Type B pancreatic cell (in vitro differentiated cells): Measurements from ENCODE around the gene CD3G. TPM values are rescaled to one million over a fixed set of nuclear protein-coding genes. Genes with fewer than 3 reads are reported as not detected.
A peak's percentile ranks its signal among the peaks of the same experiment; 100 is the strongest.

Experiments used
- DNase-seq: peaks from one replicate; pipeline ENCODE4 v3.0.0; 2021; ENCODE audit warnings: mixed read lengths; ENCODE audit not compliant: unreplicated experiment; ENCODE audit errors: extremely low spot score
- H3K27ac Mint-ChIP-seq: 2 replicates; pipeline ENCODE4 v1.8.0; 2021; ENCODE audit warnings: mild to moderate bottlenecking, mixed read lengths
- H3K27me3 Mint-ChIP-seq: 2 replicates; pipeline ENCODE4 v1.8.0; 2021; ENCODE audit warnings: mixed read lengths
- H3K36me3 Mint-ChIP-seq: 2 replicates; pipeline ENCODE4 v1.8.0; 2021; ENCODE audit warnings: mixed read lengths
- H3K4me1 Mint-ChIP-seq: one replicate; pipeline ENCODE4 v1.8.0; 2021; ENCODE audit warnings: mixed read lengths; ENCODE audit not compliant: unreplicated experiment
- H3K4me3 Mint-ChIP-seq: 2 replicates; pipeline ENCODE4 v1.8.0; 2021; ENCODE audit warnings: mild to moderate bottlenecking, mixed read lengths
- H3K9me3 Mint-ChIP-seq: 2 replicates; pipeline ENCODE4 v1.8.0; 2021; ENCODE audit warnings: mixed read lengths
- total RNA-seq: library from RNA; stranded (reverse); gene quantifications from 2 replicates; pipeline ENCODE4 v1.2.1, GENCODE V29; 2021; ENCODE audit warnings: low replicate concordance
- TF ChIP-seq, protein P1 (sequence below): fragments of 200-600 bp; sonication (generic); conservative IDR thresholded peaks from 2 replicates; pipeline ENCODE4 v1.5.0; 2021; ENCODE audit warnings: antibody characterized with exemption, mild to moderate bottlenecking

The CD3G gene
- total RNA-seq, 1 donor from 2014 or later: not detected

DNA sequence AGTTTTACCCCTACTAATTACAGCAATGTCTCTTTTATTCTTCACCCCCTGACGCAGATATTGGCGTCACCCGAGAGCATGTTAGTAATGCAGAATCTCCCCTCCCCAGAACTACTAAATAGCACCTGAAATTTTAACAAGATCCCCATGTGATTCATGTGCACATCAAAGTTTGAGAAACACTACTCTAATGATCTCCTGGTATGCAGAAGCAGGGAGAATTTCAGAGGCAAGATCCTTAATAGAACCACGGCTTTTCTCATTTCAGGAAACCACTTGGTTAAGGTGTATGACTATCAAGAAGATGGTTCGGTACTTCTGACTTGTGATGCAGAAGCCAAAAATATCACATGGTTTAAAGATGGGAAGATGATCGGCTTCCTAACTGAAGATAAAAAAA lies 5.3 kb downstream of the CD3G start:
- Mint-ChIP-seq H3K4me1 (no peaks in the 10 kb centered on the region), H3K4me3 (no peak overlapping the region), H3K9me3 (no peaks in the 10 kb centered on the region), H3K36me3 (no peaks in the 10 kb centered on the region), H3K27me3 (peaks cover 54% of the 10 kb centered on the region), H3K27ac (no peak overlapping the region)
- no peak for DNase-seq
- TF ChIP-seq, protein P1, sequence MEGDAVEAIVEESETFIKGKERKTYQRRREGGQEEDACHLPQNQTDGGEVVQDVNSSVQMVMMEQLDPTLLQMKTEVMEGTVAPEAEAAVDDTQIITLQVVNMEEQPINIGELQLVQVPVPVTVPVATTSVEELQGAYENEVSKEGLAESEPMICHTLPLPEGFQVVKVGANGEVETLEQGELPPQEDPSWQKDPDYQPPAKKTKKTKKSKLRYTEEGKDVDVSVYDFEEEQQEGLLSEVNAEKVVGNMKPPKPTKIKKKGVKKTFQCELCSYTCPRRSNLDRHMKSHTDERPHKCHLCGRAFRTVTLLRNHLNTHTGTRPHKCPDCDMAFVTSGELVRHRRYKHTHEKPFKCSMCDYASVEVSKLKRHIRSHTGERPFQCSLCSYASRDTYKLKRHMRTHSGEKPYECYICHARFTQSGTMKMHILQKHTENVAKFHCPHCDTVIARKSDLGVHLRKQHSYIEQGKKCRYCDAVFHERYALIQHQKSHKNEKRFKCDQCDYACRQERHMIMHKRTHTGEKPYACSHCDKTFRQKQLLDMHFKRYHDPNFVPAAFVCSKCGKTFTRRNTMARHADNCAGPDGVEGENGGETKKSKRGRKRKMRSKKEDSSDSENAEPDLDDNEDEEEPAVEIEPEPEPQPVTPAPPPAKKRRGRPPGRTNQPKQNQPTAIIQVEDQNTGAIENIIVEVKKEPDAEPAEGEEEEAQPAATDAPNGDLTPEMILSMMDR: no peak

DNA sequence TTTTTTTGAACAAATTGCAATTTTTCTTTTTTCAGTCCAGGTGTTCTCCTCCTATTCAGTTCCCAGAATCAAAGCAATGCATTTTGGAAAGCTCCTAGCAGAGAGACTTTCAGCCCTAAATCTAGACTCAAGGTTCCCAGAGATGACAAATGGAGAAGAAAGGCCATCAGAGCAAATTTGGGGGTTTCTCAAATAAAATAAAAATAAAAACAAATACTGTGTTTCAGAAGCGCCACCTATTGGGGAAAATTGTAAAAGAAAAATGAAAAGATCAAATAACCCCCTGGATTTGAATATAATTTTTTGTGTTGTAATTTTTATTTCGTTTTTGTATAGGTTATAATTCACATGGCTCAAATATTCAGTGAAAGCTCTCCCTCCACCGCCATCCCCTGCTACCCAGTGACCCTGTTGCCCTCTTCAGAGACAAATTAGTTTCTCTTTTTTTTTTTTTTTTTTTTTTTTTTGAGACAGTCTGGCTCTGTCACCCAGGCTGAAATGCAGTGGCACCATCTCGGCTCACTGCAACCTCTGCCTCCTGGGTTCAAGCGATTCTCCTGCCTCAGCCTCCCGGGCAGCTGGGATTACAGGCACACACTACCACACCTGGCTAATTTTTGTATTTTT lies 9.1 kb downstream of the CD3G start:
- Mint-ChIP-seq H3K36me3 (no peaks in the 10 kb centered on the region), H3K9me3 (no peaks in the 10 kb centered on the region), H3K4me3 (no peak overlapping the region), H3K27ac (no peak overlapping the region), H3K27me3 (peaks cover 33% of the 10 kb centered on the region), H3K4me1 (no peaks in the 10 kb centered on the region)
- TF ChIP-seq, protein P1: peak; percentile 80
- no peak for DNase-seq

DNA sequence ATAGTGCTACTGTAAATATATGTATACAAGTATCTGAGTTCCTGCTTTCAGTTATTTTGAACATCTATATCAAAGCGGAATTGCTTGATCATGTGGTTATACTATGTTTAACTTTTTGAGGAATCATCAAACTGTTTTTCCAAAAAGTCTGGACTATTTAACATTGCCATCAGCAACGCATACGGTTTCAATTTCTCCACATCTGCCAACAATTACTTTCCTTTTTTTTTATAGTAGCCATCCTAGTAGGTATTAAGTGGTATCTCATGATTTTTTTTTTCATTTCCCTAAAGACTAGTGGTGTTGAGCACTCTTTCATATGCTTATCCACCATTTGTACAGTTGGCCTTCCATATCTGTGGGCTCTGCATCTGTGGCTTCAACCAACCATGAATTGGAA lies 13.9 kb downstream of the CD3G start:
- TF ChIP-seq, protein P1: no peak
- Mint-ChIP-seq H3K36me3 (no peaks in the 10 kb centered on the region), H3K27me3 (peaks cover 3% of the 10 kb centered on the region), H3K4me1 (peaks cover 15% of the 10 kb centered on the region), H3K9me3 (no peaks in the 10 kb centered on the region), H3K4me3 (peak overlapping the region; percentile 1), H3K27ac (no peak overlapping the region)
- DNase-seq: no peak

DNA sequence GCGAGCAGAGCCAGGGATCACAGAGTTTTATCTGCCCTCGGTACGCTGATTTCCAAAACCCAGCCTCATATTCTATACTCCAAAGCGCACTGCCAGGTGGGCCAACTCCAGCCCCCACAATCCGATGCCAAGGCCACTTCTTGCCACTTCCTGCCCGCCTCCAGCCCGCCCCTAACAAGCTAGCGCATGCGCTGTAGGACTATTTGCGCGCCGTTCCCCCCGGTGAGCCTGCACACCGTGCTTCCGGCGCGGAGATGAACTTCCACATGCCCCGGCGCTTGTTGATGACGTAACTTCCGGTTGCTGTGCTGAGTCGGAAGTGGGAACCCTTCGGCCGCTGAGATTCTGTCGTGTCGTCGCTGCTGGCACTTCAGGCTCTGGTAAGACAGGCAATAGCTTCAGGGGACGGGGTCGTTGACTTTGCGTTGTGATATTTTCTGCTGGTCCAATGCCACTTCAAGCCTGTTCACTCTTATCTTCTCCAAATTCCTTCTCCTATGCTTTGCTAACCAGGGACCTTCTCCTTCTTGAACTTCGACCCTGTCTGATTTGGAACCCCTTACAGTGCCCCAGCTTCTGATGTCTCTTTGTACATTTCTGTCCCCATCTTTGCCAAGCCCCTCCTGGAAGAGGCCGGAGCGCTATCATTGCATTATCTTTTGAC lies 15.3 kb downstream of the CD3G start, which contains the start of gene UBE4A:
UBE4A (plus strand) TSS at position 306 of the 664 bp plus-strand sequence. CDS start 5,481 bp downstream, outside the sequence.
- peak within 1 kb of the TSS; percentile 96 for H3K27ac Mint-ChIP-seq
- TF ChIP-seq, protein P1: no peak
- H3K4me3 Mint-ChIP-seq: peak within 1 kb of the TSS; percentile 97
- no peaks in the 10 kb centered on the region for H3K9me3 Mint-ChIP-seq
- peaks cover 15% of the 10 kb centered on the region for H3K4me1 Mint-ChIP-seq
- H3K27me3 Mint-ChIP-seq: peaks cover 3% of the 10 kb centered on the region
- no peaks in the 10 kb centered on the region for H3K36me3 Mint-ChIP-seq
- peak; percentile 93 for DNase-seq

DNA sequence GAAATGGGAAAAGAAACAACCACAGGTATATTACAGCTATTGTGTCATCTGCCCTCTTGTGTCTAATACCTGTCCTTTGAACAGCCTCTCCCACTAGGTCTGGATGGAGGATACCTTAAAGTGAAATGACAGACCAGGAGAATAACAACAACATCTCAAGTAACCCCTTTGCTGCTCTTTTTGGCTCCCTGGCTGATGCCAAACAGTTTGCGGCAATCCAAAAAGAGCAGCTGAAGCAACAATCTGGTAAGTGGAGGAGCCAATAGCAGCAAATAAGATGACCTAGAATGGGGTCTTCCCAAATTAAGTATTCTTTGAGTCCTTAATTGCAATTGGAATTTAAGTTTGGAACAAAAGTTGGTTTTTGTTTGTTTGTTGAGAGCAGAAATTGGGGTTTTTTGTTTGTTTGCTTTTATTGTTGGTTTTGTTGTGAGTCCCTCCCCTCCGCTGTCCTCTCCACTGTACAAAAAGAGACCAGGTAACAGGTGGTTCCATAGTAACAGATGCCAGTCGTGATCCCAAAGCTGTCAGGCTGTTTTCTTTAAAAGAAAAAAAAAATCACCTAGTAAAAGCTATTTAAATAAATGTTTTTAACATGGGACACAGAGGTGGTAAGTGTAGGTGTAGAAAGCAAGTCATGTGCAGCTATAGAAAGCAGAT lies 20.9 kb downstream of the CD3G start:
- no peak for DNase-seq
- Mint-ChIP-seq H3K4me3 (no peak overlapping the region), H3K4me1 (peaks cover 4% of the 10 kb centered on the region), H3K9me3 (no peaks in the 10 kb centered on the region), H3K27me3 (no peaks in the 10 kb centered on the region), H3K36me3 (peaks cover 12% of the 10 kb centered on the region), H3K27ac (no peak overlapping the region)
- TF ChIP-seq, protein P1: no peak
